Esophagus squamous epithelium (tissue), 4 donors: Measurements from ENCODE around the gene UBE4A.

Experiments used
- POLR2A ChIP-seq, 4 donors: fragments of 450-650 bp; IDR thresholded peaks; one replicate each; pipeline ENCODE4 v1.6.1; 2017; ENCODE audit warnings: antibody characterized with exemption in 4 of 4, mild to moderate bottlenecking in 4 of 4, moderate library complexity in 3 of 4
- TF ChIP-seq, protein P1 (sequence below), 6 experiments: fragments of 450-650 bp in 4 of 6; fragments of 200-600 bp in 2 of 6; sonication (generic) in 2 of 6; IDR thresholded peaks; one replicate each; pipeline ENCODE4 v1.5.1; 2016 to 2019; ENCODE audit warnings: antibody characterized with exemption in 6 of 6, mild to moderate bottlenecking in 4 of 6, moderate library complexity in 4 of 6

GRCh38 chr11:118314988-118315411 lies 44.4 kb upstream of the UBE4A start:
- TF ChIP-seq POLR2A (IDR thresholded peaks at IDR 0.05): no peak
- TF ChIP-seq, protein P1, sequence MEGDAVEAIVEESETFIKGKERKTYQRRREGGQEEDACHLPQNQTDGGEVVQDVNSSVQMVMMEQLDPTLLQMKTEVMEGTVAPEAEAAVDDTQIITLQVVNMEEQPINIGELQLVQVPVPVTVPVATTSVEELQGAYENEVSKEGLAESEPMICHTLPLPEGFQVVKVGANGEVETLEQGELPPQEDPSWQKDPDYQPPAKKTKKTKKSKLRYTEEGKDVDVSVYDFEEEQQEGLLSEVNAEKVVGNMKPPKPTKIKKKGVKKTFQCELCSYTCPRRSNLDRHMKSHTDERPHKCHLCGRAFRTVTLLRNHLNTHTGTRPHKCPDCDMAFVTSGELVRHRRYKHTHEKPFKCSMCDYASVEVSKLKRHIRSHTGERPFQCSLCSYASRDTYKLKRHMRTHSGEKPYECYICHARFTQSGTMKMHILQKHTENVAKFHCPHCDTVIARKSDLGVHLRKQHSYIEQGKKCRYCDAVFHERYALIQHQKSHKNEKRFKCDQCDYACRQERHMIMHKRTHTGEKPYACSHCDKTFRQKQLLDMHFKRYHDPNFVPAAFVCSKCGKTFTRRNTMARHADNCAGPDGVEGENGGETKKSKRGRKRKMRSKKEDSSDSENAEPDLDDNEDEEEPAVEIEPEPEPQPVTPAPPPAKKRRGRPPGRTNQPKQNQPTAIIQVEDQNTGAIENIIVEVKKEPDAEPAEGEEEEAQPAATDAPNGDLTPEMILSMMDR (IDR thresholded peaks at IDR 0.05): no peak
